HEK293 (cell line): ENCODE results near the gene C8G.

ENCODE experiments used
- BCL11A ChIP-seq: fragments of 450-650 bp; formaldehyde crosslinking; IDR thresholded peaks from 2 replicates; pipeline ENCODE4 v1.5.1; 2016; ENCODE audit warnings: low read depth, missing biosample characterization, missing genetic modification characterization
- BCL11B ChIP-seq: fragments of 450-650 bp; formaldehyde crosslinking; IDR thresholded peaks from 2 replicates; pipeline ENCODE4 v1.5.1; 2016; ENCODE audit warnings: low read depth, missing biosample characterization, missing genetic modification characterization
- EGR2 ChIP-seq: fragments of 450-650 bp; formaldehyde crosslinking; IDR thresholded peaks from 2 replicates; pipeline ENCODE4 v1.5.1; 2016; ENCODE audit warnings: low read depth, missing biosample characterization, missing genetic modification characterization
- GLI2 ChIP-seq: fragments of 450-650 bp; formaldehyde crosslinking; IDR thresholded peaks from 2 replicates; pipeline ENCODE4; 2017; ENCODE audit warnings: missing biosample characterization, missing genetic modification characterization, low read depth, borderline replicate concordance
- GLIS1 ChIP-seq: fragments of 450-650 bp; formaldehyde crosslinking; IDR thresholded peaks from 2 replicates; pipeline ENCODE4 v1.5.1; 2016; ENCODE audit warnings: missing biosample characterization, missing genetic modification characterization
- GLIS2 ChIP-seq: fragments of 450-650 bp; formaldehyde crosslinking; IDR thresholded peaks from 2 replicates; pipeline ENCODE4 v1.5.1; 2016; ENCODE audit warnings: missing biosample characterization, missing genetic modification characterization
- KLF1 ChIP-seq: fragments of 450-650 bp; formaldehyde crosslinking; IDR thresholded peaks from 2 replicates; pipeline ENCODE4 v1.5.1; 2016; ENCODE audit warnings: missing biosample characterization, missing genetic modification characterization
- REPIN1 ChIP-seq: fragments of 450-650 bp; formaldehyde crosslinking; IDR thresholded peaks from 2 replicates; pipeline ENCODE4 v1.5.1; 2017; ENCODE audit warnings: missing biosample characterization, missing genetic modification characterization, low read depth
- SCRT2 ChIP-seq: fragments of 450-650 bp; formaldehyde crosslinking; IDR thresholded peaks from 2 replicates; pipeline ENCODE4 v1.5.1; 2016; ENCODE audit warnings: missing biosample characterization, missing genetic modification characterization
- SP2 ChIP-seq: fragments of 450-650 bp; formaldehyde crosslinking; IDR thresholded peaks from 2 replicates; pipeline ENCODE4 v1.5.1; 2016; ENCODE audit warnings: missing biosample characterization, missing genetic modification characterization
- WT1 ChIP-seq: fragments of 450-650 bp; formaldehyde crosslinking; IDR thresholded peaks from 2 replicates; pipeline ENCODE4 v1.5.1; 2016; ENCODE audit warnings: missing biosample characterization, missing genetic modification characterization
- ZNF121 ChIP-seq: fragments of 450-650 bp; formaldehyde crosslinking; IDR thresholded peaks from 2 replicates; pipeline ENCODE4 v1.5.1; 2016; ENCODE audit warnings: missing biosample characterization, missing genetic modification characterization
- ZNF146 ChIP-seq: fragments of 450-650 bp; formaldehyde crosslinking; IDR thresholded peaks from 2 replicates; pipeline ENCODE4 v1.5.1; 2016; ENCODE audit warnings: missing biosample characterization, missing genetic modification characterization
- ZNF248 ChIP-seq: fragments of 450-650 bp; formaldehyde crosslinking; IDR thresholded peaks from 2 replicates; pipeline ENCODE4 v1.5.1; 2017; ENCODE audit warnings: missing biosample characterization, missing genetic modification characterization
- ZNF324 ChIP-seq: fragments of 450-650 bp; formaldehyde crosslinking; IDR thresholded peaks from 2 replicates; pipeline ENCODE4 v1.5.1; 2016; ENCODE audit warnings: missing biosample characterization, missing genetic modification characterization
- ZNF335 ChIP-seq: fragments of 450-650 bp; formaldehyde crosslinking; conservative IDR thresholded peaks from 2 replicates; pipeline ENCODE4 v1.5.1; 2016; ENCODE audit warnings: missing biosample characterization, missing genetic modification characterization
- ZNF350 ChIP-seq: fragments of 450-650 bp; formaldehyde crosslinking; IDR thresholded peaks from 2 replicates; pipeline ENCODE4 v1.5.0; 2017; ENCODE audit warnings: missing biosample characterization, mild to moderate bottlenecking, missing genetic modification characterization
- ZNF529 ChIP-seq: fragments of 450-650 bp; formaldehyde crosslinking; IDR thresholded peaks from 2 replicates; pipeline ENCODE4 v1.5.1; 2017; ENCODE audit warnings: missing genetic modification characterization, missing biosample characterization; ENCODE audit not compliant: insufficient replicate concordance
- ZNF558 ChIP-seq: fragments of 450-650 bp; formaldehyde crosslinking; IDR thresholded peaks from 2 replicates; pipeline ENCODE4 v1.5.1; 2016; ENCODE audit warnings: missing biosample characterization, missing genetic modification characterization
- ZNF571 ChIP-seq: fragments of 450-650 bp; formaldehyde crosslinking; IDR thresholded peaks from 2 replicates; pipeline ENCODE4 v1.5.0; 2017; ENCODE audit warnings: missing biosample characterization, missing genetic modification characterization
- ZNF626 ChIP-seq: fragments of 450-650 bp; sonication (Bioruptor Pico); formaldehyde crosslinking; IDR thresholded peaks from 2 replicates; pipeline ENCODE4 v1.5.1; 2018; ENCODE audit warnings: missing biosample characterization, missing genetic modification characterization, inconsistent platforms
- ZNF658 ChIP-seq: fragments of 450-650 bp; formaldehyde crosslinking; IDR thresholded peaks from 2 replicates; pipeline ENCODE4; 2016; ENCODE audit warnings: missing biosample characterization, missing genetic modification characterization
- ZNF664 ChIP-seq: fragments of 450-650 bp; formaldehyde crosslinking; IDR thresholded peaks from 2 replicates; pipeline ENCODE4 v1.5.1; 2016; ENCODE audit warnings: missing biosample characterization, missing genetic modification characterization
- ZNF701 ChIP-seq: fragments of 450-650 bp; formaldehyde crosslinking; IDR thresholded peaks from 2 replicates; pipeline ENCODE4 v1.5.1; 2016; ENCODE audit warnings: missing biosample characterization, missing genetic modification characterization
- ZNF76 ChIP-seq: fragments of 450-650 bp; formaldehyde crosslinking; IDR thresholded peaks from 2 replicates; pipeline ENCODE4; 2016; ENCODE audit warnings: low read depth, missing biosample characterization, missing genetic modification characterization, borderline replicate concordance
- ZNF777 ChIP-seq: fragments of 450-650 bp; formaldehyde crosslinking; IDR thresholded peaks from 2 replicates; pipeline ENCODE4 v1.5.1; 2017; ENCODE audit warnings: missing biosample characterization, missing genetic modification characterization, borderline replicate concordance
- ZNF791 ChIP-seq: fragments of 450-650 bp; formaldehyde crosslinking; IDR thresholded peaks from 2 replicates; pipeline ENCODE4 v1.5.1; 2016; ENCODE audit warnings: missing biosample characterization, missing genetic modification characterization
- TF ChIP-seq, protein P1 (sequence below): fragments of 450-650 bp; formaldehyde crosslinking; IDR thresholded peaks from 2 replicates; pipeline ENCODE4 v1.5.1; 2017; ENCODE audit warnings: missing biosample characterization, missing genetic modification characterization
- TF ChIP-seq, protein P2 (sequence below): fragments of 450-650 bp; formaldehyde crosslinking; IDR thresholded peaks from 2 replicates; pipeline ENCODE4 v1.5.1; 2016; ENCODE audit warnings: missing biosample characterization, missing genetic modification characterization
- TF ChIP-seq, protein P3 (sequence below): fragments of 450-650 bp; formaldehyde crosslinking; IDR thresholded peaks from 2 replicates; pipeline ENCODE4 v1.5.1; 2016; ENCODE audit warnings: missing biosample characterization, missing genetic modification characterization
- TF ChIP-seq, protein P4 (sequence below): fragments of 450-650 bp; formaldehyde crosslinking; IDR thresholded peaks from 2 replicates; pipeline ENCODE4 v1.5.1; 2017; ENCODE audit warnings: missing biosample characterization, missing genetic modification characterization
- TF ChIP-seq, protein P5 (sequence below): fragments of 450-650 bp; formaldehyde crosslinking; IDR thresholded peaks from 2 replicates; pipeline ENCODE4 v1.5.1; 2016; ENCODE audit warnings: missing biosample characterization, missing genetic modification characterization

C8G gene

DNA sequence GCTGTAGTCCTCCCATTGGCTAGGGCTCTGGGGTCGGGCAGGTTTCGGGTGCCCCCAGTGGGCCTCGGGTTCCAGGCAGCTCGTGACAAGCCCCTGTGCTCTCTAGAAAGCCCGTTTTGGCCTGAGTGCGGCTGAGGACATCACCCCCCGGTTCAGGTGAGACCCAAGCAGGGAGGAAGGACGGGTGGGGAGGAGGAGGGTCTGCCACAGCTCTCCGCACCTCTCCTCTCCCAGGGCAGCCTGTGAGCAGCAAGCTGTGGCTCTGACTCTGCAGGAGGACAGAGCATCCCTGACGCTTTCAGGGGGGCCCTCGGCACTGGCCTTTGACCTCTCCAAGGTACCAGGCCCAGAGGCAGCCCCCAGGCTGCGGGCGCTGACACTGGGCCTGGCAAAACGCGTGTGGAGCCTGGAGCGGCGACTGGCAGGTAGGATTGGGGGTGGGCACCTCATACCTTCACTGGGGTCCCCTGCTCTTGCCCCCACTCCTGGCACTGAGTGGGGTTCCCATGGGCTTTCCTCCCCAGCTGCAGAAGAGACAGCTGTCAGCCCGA, 47.9 kb downstream of the C8G start (continued):
- TF ChIP-seq GLIS2 (peak; percentile 53), ZNF701 (tag by site-specific recombination) (no peak), REPIN1 (tag by site-specific recombination) (no peak), ZNF529 (no peak), ZNF664 (tag by site-specific recombination) (no peak), SCRT2 (tag by site-specific recombination) (no peak), ZNF146 (tag by site-specific recombination) (no peak), ZNF248 (tag by site-specific recombination) (no peak), ZNF324 (tag by site-specific recombination) (0 out of 2 replicates have a peak, but pooled peaks have one; percentile 5), BCL11B (tag by site-specific recombination) (no peak), ZNF658 (tag by site-specific recombination) (no peak), ZNF571 (tag by site-specific recombination) (no peak), ZNF350 (tag by site-specific recombination) (no peak), EGR2 (no peak), ZNF558 (no peak), ZNF335 (tag by site-specific recombination) (peak; percentile 51), KLF1 (tag by site-specific recombination) (peak; percentile 6), ZNF76 (tag by site-specific recombination) (peak; percentile 3; the same call in 1 of the 2 replicates), GLIS1 (peak; percentile 9), SP2 (peak; percentile 6; the same call in 1 of the 2 replicates), ZNF777 (tag by site-specific recombination) (no peak), ZNF791 (tag by site-specific recombination) (no peak), ZNF626 (tag by site-specific recombination) (no peak), ZNF121 (tag by site-specific recombination) (no peak), WT1 (tag by site-specific recombination) (0 out of 2 replicates have a peak, but pooled peaks have one; percentile 6), GLI2 (tag by site-specific recombination) (no peak), BCL11A (tag by site-specific recombination) (0 out of 2 replicates have a peak, but pooled peaks have one; percentile 1)
- TF ChIP-seq, protein P1, sequence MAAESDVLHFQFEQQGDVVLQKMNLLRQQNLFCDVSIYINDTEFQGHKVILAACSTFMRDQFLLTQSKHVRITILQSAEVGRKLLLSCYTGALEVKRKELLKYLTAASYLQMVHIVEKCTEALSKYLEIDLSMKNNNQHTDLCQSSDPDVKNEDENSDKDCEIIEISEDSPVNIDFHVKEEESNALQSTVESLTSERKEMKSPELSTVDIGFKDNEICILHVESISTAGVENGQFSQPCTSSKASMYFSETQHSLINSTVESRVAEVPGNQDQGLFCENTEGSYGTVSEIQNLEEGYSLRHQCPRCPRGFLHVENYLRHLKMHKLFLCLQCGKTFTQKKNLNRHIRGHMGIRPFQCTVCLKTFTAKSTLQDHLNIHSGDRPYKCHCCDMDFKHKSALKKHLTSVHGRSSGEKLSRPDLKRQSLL (tag by site-specific recombination): no peak
- TF ChIP-seq, protein P2, sequence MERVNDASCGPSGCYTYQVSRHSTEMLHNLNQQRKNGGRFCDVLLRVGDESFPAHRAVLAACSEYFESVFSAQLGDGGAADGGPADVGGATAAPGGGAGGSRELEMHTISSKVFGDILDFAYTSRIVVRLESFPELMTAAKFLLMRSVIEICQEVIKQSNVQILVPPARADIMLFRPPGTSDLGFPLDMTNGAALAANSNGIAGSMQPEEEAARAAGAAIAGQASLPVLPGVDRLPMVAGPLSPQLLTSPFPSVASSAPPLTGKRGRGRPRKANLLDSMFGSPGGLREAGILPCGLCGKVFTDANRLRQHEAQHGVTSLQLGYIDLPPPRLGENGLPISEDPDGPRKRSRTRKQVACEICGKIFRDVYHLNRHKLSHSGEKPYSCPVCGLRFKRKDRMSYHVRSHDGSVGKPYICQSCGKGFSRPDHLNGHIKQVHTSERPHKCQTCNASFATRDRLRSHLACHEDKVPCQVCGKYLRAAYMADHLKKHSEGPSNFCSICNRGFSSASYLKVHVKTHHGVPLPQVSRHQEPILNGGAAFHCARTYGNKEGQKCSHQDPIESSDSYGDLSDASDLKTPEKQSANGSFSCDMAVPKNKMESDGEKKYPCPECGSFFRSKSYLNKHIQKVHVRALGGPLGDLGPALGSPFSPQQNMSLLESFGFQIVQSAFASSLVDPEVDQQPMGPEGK: peak; percentile 57; the same call in 1 of the 2 replicates
- TF ChIP-seq, protein P3, sequence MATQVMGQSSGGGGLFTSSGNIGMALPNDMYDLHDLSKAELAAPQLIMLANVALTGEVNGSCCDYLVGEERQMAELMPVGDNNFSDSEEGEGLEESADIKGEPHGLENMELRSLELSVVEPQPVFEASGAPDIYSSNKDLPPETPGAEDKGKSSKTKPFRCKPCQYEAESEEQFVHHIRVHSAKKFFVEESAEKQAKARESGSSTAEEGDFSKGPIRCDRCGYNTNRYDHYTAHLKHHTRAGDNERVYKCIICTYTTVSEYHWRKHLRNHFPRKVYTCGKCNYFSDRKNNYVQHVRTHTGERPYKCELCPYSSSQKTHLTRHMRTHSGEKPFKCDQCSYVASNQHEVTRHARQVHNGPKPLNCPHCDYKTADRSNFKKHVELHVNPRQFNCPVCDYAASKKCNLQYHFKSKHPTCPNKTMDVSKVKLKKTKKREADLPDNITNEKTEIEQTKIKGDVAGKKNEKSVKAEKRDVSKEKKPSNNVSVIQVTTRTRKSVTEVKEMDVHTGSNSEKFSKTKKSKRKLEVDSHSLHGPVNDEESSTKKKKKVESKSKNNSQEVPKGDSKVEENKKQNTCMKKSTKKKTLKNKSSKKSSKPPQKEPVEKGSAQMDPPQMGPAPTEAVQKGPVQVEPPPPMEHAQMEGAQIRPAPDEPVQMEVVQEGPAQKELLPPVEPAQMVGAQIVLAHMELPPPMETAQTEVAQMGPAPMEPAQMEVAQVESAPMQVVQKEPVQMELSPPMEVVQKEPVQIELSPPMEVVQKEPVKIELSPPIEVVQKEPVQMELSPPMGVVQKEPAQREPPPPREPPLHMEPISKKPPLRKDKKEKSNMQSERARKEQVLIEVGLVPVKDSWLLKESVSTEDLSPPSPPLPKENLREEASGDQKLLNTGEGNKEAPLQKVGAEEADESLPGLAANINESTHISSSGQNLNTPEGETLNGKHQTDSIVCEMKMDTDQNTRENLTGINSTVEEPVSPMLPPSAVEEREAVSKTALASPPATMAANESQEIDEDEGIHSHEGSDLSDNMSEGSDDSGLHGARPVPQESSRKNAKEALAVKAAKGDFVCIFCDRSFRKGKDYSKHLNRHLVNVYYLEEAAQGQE (tag by site-specific recombination): peak; percentile 85
- TF ChIP-seq, protein P4, sequence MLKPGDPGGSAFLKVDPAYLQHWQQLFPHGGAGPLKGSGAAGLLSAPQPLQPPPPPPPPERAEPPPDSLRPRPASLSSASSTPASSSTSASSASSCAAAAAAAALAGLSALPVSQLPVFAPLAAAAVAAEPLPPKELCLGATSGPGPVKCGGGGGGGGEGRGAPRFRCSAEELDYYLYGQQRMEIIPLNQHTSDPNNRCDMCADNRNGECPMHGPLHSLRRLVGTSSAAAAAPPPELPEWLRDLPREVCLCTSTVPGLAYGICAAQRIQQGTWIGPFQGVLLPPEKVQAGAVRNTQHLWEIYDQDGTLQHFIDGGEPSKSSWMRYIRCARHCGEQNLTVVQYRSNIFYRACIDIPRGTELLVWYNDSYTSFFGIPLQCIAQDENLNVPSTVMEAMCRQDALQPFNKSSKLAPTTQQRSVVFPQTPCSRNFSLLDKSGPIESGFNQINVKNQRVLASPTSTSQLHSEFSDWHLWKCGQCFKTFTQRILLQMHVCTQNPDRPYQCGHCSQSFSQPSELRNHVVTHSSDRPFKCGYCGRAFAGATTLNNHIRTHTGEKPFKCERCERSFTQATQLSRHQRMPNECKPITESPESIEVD (tag by site-specific recombination): no peak
- TF ChIP-seq, protein P5, sequence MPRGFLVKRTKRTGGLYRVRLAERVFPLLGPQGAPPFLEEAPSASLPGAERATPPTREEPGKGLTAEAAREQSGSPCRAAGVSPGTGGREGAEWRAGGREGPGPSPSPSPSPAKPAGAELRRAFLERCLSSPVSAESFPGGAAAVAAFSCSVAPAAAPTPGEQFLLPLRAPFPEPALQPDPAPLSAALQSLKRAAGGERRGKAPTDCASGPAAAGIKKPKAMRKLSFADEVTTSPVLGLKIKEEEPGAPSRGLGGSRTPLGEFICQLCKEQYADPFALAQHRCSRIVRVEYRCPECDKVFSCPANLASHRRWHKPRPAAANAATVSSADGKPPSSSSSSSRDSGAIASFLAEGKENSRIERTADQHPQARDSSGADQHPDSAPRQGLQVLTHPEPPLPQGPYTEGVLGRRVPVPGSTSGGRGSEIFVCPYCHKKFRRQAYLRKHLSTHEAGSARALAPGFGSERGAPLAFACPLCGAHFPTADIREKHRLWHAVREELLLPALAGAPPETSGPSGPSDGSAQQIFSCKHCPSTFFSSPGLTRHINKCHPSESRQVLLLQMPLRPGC (tag by site-specific recombination): 0 out of 2 replicates have a peak, but pooled peaks have one; percentile 1
